SK-N-SH treated with all-trans-retinoic acid at 6 μM for 48 hours (cell line): ENCODE results near the gene CNNM1.
A peak's percentile ranks its signal among the peaks of the same experiment; 100 is the strongest.

ENCODE experiments used
- ATAC-seq: fragments of 200-7000 bp; cut with Tn5 transposase; 3 replicates; pipeline ENCODE4 v1.9.1; 2020; ENCODE audit warnings: mild to moderate bottlenecking, moderate library complexity
- ARNTL ChIP-seq: fragments of 450-650 bp; formaldehyde crosslinking; IDR thresholded peaks from 2 replicates; pipeline ENCODE4 v1.5.0; 2020; ENCODE audit warnings: low read depth, mild to moderate bottlenecking, moderate library complexity, borderline replicate concordance
- CSDC2 ChIP-seq: fragments of 250-450 bp; sonication (Bioruptor Pico); IDR thresholded peaks from 2 replicates; pipeline ENCODE4 v1.5.0; 2020; ENCODE audit warnings: mild to moderate bottlenecking, moderate library complexity
- ESRRG ChIP-seq: fragments of 250-450 bp; sonication (Bioruptor Pico); IDR thresholded peaks from 2 replicates; pipeline ENCODE4 v1.6.1; 2021; ENCODE audit warnings: mild to moderate bottlenecking
- GLIS3 ChIP-seq: fragments of 250-450 bp; sonication (Bioruptor Pico); IDR thresholded peaks from 2 replicates; pipeline ENCODE4 v1.5.0; 2020; ENCODE audit warnings: mild to moderate bottlenecking, moderate library complexity
- ISL1 ChIP-seq: fragments of 250-450 bp; sonication (Bioruptor Pico); IDR thresholded peaks from 2 replicates; pipeline ENCODE4 v2.1.2; 2022; ENCODE audit warnings: mild to moderate bottlenecking, moderate library complexity
- OSR1 ChIP-seq: fragments of 250-450 bp; sonication (Bioruptor Pico); IDR thresholded peaks from 2 replicates; pipeline ENCODE4 v1.8.0; 2022; ENCODE audit warnings: moderate library complexity, mild to moderate bottlenecking, inconsistent platforms
- POU6F1 ChIP-seq: fragments of 250-450 bp; sonication (Bioruptor Pico); IDR thresholded peaks from 2 replicates; pipeline ENCODE4 v1.8.0; 2021; ENCODE audit warnings: low read depth, mild to moderate bottlenecking, moderate library complexity, borderline replicate concordance
- SNAI2 ChIP-seq: fragments of 250-450 bp; sonication (Bioruptor Pico); IDR thresholded peaks from 2 replicates; pipeline ENCODE4 v1.5.0; 2020; ENCODE audit warnings: mild to moderate bottlenecking, moderate library complexity
- TCF4 ChIP-seq: fragments of 250-450 bp; sonication (Bioruptor Pico); IDR thresholded peaks from 2 replicates; pipeline ENCODE4 v1.8.0; 2021; ENCODE audit warnings: mild to moderate bottlenecking, moderate library complexity, borderline replicate concordance
- TOX ChIP-seq: fragments of 250-450 bp; sonication (Bioruptor Pico); IDR thresholded peaks from 2 replicates; pipeline ENCODE4 v1.8.0; 2021; ENCODE audit warnings: mild to moderate bottlenecking, moderate library complexity, borderline replicate concordance
- ZC3H10 ChIP-seq: fragments of 250-450 bp; sonication (Bioruptor Pico); IDR thresholded peaks from 2 replicates; pipeline ENCODE4 v1.5.1; 2021; ENCODE audit warnings: mild to moderate bottlenecking, moderate library complexity
- ZFP3 ChIP-seq: fragments of 250-450 bp; sonication (Bioruptor Pico); IDR thresholded peaks from 2 replicates; pipeline ENCODE4 v1.5.0; 2020; ENCODE audit warnings: mild to moderate bottlenecking, moderate library complexity
- ZNF565 ChIP-seq: fragments of 450-650 bp; formaldehyde crosslinking; conservative IDR thresholded peaks from 2 replicates; pipeline ENCODE4 v1.5.0; 2020; ENCODE audit warnings: low read depth, mild to moderate bottlenecking, moderate library complexity
- ZNF70 ChIP-seq: fragments of 450-650 bp; formaldehyde crosslinking; IDR thresholded peaks from 2 replicates; pipeline ENCODE4 v1.5.0; 2020; ENCODE audit warnings: mild to moderate bottlenecking, moderate library complexity
- TF ChIP-seq, protein P1 (sequence below): fragments of 250-450 bp; sonication (Bioruptor Pico); IDR thresholded peaks from 2 replicates; pipeline ENCODE4 v1.5.0; 2020; ENCODE audit warnings: mild to moderate bottlenecking, moderate library complexity
- TF ChIP-seq, protein P2 (sequence below): fragments of 250-450 bp; sonication (Bioruptor Pico); IDR thresholded peaks from 2 replicates; pipeline ENCODE4 v1.8.0; 2020; ENCODE audit warnings: mild to moderate bottlenecking, moderate library complexity, borderline replicate concordance
- TF ChIP-seq, protein P3 (sequence below): fragments of 250-450 bp; sonication (Bioruptor Pico); IDR thresholded peaks from 2 replicates; pipeline ENCODE4 v1.5.1; 2020; ENCODE audit warnings: low read depth, mild to moderate bottlenecking, moderate library complexity

Gene CNNM1

DNA sequence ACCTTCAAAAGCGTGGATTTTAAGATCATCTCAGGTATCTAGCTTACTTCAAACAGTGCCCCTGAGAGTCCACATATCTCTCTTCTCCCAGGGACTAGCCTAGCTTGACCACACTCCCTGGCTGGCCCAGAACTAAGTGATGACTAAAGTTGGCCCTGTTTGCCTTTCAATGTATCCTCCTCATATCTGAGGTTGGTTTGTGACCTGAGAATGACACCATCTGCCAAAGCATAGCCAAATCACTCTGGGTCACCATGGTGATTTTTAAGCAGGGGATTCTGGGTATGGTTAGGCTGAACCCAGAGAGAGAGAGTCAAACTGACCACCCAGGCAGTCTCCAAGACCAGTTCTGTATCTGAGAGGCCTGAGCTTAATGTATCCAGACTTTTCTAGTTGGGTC is 16.2 kb downstream of the CNNM1 start (continued):
- TF ChIP-seq POU6F1 (CRISPR knock-in tag) (no peak), SNAI2 (CRISPR knock-in tag) (no peak), ZFP3 (no peak), ZNF565 (CRISPR knock-in tag) (no peak), CSDC2 (no peak), OSR1 (CRISPR knock-in tag) (no peak), ZNF70 (CRISPR knock-in tag) (no peak), ESRRG (CRISPR knock-in tag) (no peak), ARNTL (CRISPR knock-in tag) (no peak), TOX (no peak)
- TF ChIP-seq, protein P1, sequence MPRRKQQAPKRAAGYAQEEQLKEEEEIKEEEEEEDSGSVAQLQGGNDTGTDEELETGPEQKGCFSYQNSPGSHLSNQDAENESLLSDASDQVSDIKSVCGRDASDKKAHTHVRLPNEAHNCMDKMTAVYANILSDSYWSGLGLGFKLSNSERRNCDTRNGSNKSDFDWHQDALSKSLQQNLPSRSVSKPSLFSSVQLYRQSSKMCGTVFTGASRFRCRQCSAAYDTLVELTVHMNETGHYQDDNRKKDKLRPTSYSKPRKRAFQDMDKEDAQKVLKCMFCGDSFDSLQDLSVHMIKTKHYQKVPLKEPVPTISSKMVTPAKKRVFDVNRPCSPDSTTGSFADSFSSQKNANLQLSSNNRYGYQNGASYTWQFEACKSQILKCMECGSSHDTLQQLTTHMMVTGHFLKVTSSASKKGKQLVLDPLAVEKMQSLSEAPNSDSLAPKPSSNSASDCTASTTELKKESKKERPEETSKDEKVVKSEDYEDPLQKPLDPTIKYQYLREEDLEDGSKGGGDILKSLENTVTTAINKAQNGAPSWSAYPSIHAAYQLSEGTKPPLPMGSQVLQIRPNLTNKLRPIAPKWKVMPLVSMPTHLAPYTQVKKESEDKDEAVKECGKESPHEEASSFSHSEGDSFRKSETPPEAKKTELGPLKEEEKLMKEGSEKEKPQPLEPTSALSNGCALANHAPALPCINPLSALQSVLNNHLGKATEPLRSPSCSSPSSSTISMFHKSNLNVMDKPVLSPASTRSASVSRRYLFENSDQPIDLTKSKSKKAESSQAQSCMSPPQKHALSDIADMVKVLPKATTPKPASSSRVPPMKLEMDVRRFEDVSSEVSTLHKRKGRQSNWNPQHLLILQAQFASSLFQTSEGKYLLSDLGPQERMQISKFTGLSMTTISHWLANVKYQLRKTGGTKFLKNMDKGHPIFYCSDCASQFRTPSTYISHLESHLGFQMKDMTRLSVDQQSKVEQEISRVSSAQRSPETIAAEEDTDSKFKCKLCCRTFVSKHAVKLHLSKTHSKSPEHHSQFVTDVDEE, result no peak

DNA sequence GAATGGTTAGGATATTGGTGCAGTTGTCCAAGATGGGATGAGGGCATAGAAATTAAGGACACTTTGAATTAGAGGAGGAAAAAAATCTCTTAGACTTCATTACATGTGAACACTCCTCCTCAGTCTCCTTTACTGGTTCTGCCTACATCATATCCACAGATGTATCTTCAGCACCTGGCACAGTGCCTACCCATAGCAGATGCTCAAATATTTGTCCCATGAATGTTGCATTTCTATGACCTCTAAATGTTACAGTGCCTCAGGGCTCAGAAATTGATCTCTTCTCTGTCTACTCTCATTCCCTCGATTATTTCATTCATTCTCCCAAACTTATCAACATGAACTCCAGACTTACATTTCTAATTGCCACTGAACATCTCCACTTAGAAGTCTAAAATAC is 17.1 kb downstream of the CNNM1 start:
- TF ChIP-seq TCF4 (CRISPR knock-in tag), result 0 out of 2 replicates have a peak, but pooled peaks have one; percentile 12
- no peak for TF ChIP-seq ZC3H10 (CRISPR knock-in tag)
- no peak for TF ChIP-seq ESRRG (CRISPR knock-in tag)
- TF ChIP-seq ISL1, result 0 out of 2 replicates have a peak, but pooled peaks have one; percentile 10
- no peak; the same call in 2 of the 3 replicates for ATAC-seq

DNA sequence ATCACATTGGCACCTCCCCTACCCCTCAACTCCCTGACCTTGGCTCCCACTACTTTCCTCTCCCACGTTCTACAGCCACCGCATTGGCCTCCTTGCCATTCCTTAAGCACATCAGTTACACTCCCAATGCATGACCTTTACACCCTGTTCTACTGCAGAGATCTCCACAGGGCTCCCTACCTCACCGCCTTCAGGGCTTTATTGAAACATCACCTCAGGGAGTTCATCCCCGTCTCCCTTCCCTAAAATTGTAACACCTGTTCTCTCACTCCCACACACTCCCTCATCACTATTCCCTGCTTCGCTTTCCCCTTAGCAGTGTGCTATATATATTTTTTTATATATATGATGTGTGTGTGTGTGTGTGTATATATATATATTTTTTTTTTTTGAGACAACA is 18.5 kb downstream of the CNNM1 start:
- no peak for TF ChIP-seq OSR1 (CRISPR knock-in tag)
- TF ChIP-seq, protein P1, result no peak
- no peak for TF ChIP-seq GLIS3 (CRISPR knock-in tag)
- no peak for ATAC-seq

DNA sequence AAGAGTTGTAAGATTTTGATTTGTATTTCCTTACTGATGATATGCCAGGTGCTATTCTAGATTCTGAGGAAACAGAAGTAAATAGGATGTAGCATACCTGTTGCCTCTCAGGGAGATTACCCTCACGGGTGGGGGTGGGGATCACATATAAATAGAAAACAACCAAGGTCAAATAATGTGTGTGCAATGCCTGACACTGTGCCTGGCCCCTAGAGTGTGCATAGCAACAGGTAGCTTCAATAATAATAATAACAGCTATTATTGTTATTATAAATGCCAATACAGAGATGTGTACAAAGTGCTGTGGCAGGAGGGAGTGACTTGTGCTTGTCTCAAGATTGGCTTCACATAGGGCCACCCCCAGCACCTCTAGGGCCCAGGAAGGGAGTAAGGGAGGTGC is 24.0 kb downstream of the CNNM1 start:
- ATAC-seq, result no peak
- TF ChIP-seq, protein P2, sequence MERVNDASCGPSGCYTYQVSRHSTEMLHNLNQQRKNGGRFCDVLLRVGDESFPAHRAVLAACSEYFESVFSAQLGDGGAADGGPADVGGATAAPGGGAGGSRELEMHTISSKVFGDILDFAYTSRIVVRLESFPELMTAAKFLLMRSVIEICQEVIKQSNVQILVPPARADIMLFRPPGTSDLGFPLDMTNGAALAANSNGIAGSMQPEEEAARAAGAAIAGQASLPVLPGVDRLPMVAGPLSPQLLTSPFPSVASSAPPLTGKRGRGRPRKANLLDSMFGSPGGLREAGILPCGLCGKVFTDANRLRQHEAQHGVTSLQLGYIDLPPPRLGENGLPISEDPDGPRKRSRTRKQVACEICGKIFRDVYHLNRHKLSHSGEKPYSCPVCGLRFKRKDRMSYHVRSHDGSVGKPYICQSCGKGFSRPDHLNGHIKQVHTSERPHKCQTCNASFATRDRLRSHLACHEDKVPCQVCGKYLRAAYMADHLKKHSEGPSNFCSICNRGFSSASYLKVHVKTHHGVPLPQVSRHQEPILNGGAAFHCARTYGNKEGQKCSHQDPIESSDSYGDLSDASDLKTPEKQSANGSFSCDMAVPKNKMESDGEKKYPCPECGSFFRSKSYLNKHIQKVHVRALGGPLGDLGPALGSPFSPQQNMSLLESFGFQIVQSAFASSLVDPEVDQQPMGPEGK, result no peak
- TF ChIP-seq CSDC2, result no peak
- TF ChIP-seq GLIS3 (CRISPR knock-in tag), result no peak
- TF ChIP-seq TOX, result no peak
- no peak for TF ChIP-seq POU6F1 (CRISPR knock-in tag)
- TF ChIP-seq SNAI2 (CRISPR knock-in tag), result no peak
- TF ChIP-seq ZNF70 (CRISPR knock-in tag), result no peak
- TF ChIP-seq, protein P3, sequence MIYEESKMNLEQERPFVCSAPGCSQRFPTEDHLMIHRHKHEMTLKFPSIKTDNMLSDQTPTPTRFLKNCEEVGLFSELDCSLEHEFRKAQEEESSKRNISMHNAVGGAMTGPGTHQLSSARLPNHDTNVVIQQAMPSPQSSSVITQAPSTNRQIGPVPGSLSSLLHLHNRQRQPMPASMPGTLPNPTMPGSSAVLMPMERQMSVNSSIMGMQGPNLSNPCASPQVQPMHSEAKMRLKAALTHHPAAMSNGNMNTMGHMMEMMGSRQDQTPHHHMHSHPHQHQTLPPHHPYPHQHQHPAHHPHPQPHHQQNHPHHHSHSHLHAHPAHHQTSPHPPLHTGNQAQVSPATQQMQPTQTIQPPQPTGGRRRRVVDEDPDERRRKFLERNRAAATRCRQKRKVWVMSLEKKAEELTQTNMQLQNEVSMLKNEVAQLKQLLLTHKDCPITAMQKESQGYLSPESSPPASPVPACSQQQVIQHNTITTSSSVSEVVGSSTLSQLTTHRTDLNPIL, result no peak
